GM12801 (cell line): ENCODE results near the gene SNRPA1.

ENCODE experiments used
- CTCF ChIP-seq: IDR thresholded peaks from one replicate; pipeline ENCODE4 v1.5.1; 2011; ENCODE audit warnings: control low read depth; ENCODE audit not compliant: insufficient read length; ENCODE audit errors: extremely low read depth

Gene SNRPA1

GRCh38 chr15:101267320-101268104 lies 27.5 kb downstream of the SNRPA1 start:
- TF ChIP-seq CTCF, result no peak

- TF ChIP-seq CTCF, result no peak
These were observed 28.3 kb downstream of the SNRPA1 start for GRCh38 chr15:101266787-101267186.

DNA sequence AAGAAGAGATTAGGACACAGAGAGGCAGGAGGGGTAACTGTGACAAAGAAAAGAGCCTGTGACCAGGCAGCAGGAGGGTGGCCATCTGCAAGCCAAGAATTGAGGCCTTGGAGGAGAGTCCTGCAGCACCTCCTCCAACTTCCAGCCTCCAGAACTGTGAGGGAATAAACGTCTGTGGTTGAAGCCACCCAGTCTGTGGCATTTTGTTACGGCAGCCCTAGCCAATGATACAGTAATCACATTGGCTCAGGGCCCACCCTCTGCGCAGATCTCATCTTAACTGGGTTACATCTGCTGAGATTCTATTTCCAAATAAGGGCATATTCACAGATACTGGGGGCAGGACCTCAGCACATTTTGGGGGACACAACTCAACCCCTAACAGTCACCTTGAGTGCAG lies 29.0 kb downstream of the SNRPA1 start:
- no peak for TF ChIP-seq CTCF

GRCh38 chr15:101264911-101265641 lies 30.0 kb downstream of the SNRPA1 start:
- TF ChIP-seq CTCF, result no peak

DNA sequence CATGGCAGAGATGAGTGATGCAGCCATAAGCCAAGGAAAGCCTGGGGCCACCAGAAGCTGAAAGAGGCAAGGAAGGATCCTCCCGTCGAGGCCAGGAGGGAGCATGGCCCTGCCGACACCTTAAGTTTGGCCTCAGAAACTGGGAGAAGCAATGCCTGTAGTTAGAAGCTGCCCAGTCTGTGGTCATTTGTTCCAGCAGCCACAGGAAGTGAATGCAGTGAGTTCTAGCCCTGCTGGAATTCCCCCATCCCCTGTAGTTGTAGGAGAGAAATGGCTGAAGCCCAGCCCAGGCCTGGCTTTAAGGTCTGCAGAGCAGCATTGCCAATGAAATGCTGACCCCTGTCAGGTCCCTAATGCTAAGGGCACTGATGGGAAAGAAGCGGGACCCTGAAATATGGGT lies 31.0 kb downstream of the SNRPA1 start:
- TF ChIP-seq CTCF, result no peak

GRCh38 chr15:101262551-101262950 lies 32.5 kb downstream of the SNRPA1 start:
- TF ChIP-seq CTCF, result no peak

DNA sequence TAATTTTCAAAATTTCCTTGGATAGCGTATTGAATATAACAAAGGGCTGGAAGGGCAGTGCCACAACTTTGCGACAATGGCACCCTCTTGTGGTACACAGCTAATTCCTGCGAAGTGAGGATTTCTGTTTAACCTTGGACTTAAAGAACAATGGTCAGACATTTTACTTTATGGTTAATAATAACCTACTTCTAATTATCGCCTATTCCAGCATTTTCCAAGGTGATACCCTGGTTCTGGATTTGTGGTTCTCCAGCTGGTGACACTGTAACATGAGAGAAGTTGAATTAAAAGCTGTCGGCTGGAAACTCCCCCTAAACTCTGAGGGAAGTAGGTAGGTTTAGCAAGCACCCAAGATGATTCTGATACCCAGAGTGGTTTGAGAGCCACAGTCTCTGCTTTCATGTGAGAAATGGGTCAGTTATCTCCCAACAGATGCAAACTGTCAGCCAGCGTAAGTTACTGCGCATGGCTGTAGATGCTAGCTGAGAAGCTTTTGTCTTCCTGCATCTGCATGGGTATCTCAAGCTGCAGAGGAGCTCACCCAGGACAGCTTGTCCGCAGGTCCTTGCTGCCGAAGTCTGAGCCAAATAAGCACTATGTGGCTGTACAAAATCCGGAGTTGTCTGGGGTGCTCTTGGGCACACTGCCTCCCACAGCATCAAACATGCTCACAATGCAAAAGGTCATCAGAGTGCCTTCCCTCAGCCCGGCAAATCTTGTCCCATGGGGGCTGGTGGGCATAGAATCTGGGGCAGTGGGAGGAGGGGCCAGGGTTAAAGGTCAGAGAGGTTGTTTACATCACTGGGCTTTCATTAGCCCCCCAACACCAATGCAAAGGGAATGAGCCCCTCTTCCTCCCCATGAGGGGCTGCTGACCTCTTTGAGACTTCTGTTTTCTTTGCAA lies 36.6 kb downstream of the SNRPA1 start:
- peak; percentile 41 for TF ChIP-seq CTCF
